SK-N-SH (cell line): ENCODE measurements around the gene BDNF. TPM values are rescaled to one million over a fixed set of nuclear protein-coding genes. Genes with fewer than 3 reads are reported as not detected.

Experiments used
- CTCF ChIA-PET: fragments of 300-600, 350-600 bp; formaldehyde crosslinking; extraction: SDS; loops from one replicate; lab custom pipeline; 2021; lab: Yijun Ruan, JAX
- POLR2A ChIA-PET: fragments of 350-600 bp; sonication (Branson Sonifier 250); formaldehyde crosslinking; extraction: SDS; loops from one replicate; lab custom pipeline; 2020; ENCODE audit warnings: antibody characterized with exemption, inconsistent platforms; lab: Yijun Ruan, JAX
- DNase-seq: peaks from one replicate; pipeline ENCODE4 v3.0.0; 2012
- H2AFZ ChIP-seq: fragments of 200-600 bp; sonication (generic); 2 replicates; pipeline ENCODE4 v1.8.1; 2016; ENCODE audit warnings: antibody characterized with exemption, mild to moderate bottlenecking, low read depth
- H3F3A ChIP-seq: fragments of 200-600 bp; sonication (generic); replicated peaks from 2 replicates; pipeline ENCODE3; 2016; ENCODE audit warnings: antibody characterized with exemption, mild to moderate bottlenecking; ENCODE audit not compliant: insufficient read depth
- H3K27ac ChIP-seq, 2 experiments: fragments of 200-500 bp in 1 of 2; fragments of 200-600 bp in 1 of 2; sonication (Bioruptor generic) in 1 of 2; sonication (generic), shearing (Covaris generic) in 1 of 2; 2 replicates each; pipeline versions ENCODE4 v1.5.1 to v1.6.1; 2014 to 2016; ENCODE audit warnings: low read depth in 2 of 2, inconsistent platforms in 1 of 2, low read length in 1 of 2, mild to moderate bottlenecking in 1 of 2, mixed read lengths in 1 of 2
- H3K27me3 ChIP-seq: fragments of 200-600 bp; sonication (generic), shearing (Covaris generic); 2 replicates; pipeline ENCODE4 v1.6.1; 2016; ENCODE audit warnings: mixed run types; ENCODE audit not compliant: insufficient read depth
- H3K36me3 ChIP-seq, 2 experiments: fragments of 200-500 bp in 1 of 2; fragments of 200-600 bp in 1 of 2; sonication (Bioruptor generic) in 1 of 2; sonication (generic) in 1 of 2; replicated peaks in 1 of 2; 2 replicates each; pipeline versions ENCODE3 to v1.5.1; 2014 to 2016; ENCODE audit warnings: low read length in 1 of 2, mild to moderate bottlenecking in 1 of 2; ENCODE audit not compliant: insufficient read depth in 2 of 2, control insufficient read depth in 1 of 2
- H3K4me1 ChIP-seq, 2 experiments: fragments of 200-500 bp in 1 of 2; fragments of 200-600 bp in 1 of 2; sonication (Bioruptor generic) in 1 of 2; sonication (generic), shearing (Covaris generic) in 1 of 2; 2 replicates each; pipeline versions ENCODE4 v1.5.1 to v1.6.1; 2014 to 2016; ENCODE audit warnings: low read depth in 1 of 2, low read length in 1 of 2, mixed run types in 1 of 2; ENCODE audit not compliant: insufficient read depth in 2 of 2, control insufficient read depth in 1 of 2
- H3K4me2 ChIP-seq: fragments of 200-600 bp; sonication (generic), shearing (Covaris generic); 2 replicates; pipeline ENCODE4 v1.6.1; 2017; ENCODE audit warnings: mixed run types
- H3K4me3 ChIP-seq, 2 experiments: fragments of 200-500 bp in 1 of 2; fragments of 200-600 bp in 1 of 2; sonication (Bioruptor generic) in 1 of 2; sonication (generic), shearing (Covaris generic) in 1 of 2; 2 replicates each; pipeline versions ENCODE4 v1.5.1 to v1.8.1; 2014 to 2016; ENCODE audit warnings: low read depth in 2 of 2, inconsistent platforms in 1 of 2, low read length in 1 of 2, mild to moderate bottlenecking in 1 of 2, mixed read lengths in 1 of 2, moderate library complexity in 1 of 2
- H3K79me2 ChIP-seq: fragments of 200-600 bp; sonication (generic); 2 replicates; pipeline ENCODE4 v1.8.1; 2017; ENCODE audit warnings: mild to moderate bottlenecking; ENCODE audit not compliant: insufficient read depth
- H3K9ac ChIP-seq: fragments of 200-600 bp; sonication (generic); 2 replicates; pipeline ENCODE4 v1.6.1; 2017; ENCODE audit warnings: mixed run types
- H3K9me2 ChIP-seq: fragments of 200-600 bp; sonication (generic); 2 replicates; pipeline ENCODE4 v1.6.1; 2017; ENCODE audit warnings: mixed run types
- H3K9me3 ChIP-seq: fragments of 200-600 bp; sonication (generic); 2 replicates; pipeline ENCODE4 v1.6.1; 2017; ENCODE audit warnings: mixed run types, mild to moderate bottlenecking, moderate library complexity
- H4K20me1 ChIP-seq: fragments of 200-600 bp; sonication (generic); 2 replicates; pipeline ENCODE4 v1.6.1; 2017; ENCODE audit warnings: mild to moderate bottlenecking, mixed run types; ENCODE audit not compliant: insufficient read depth
- CHD2 ChIP-seq: fragments of 150-350 bp; IDR thresholded peaks from 2 replicates; pipeline ENCODE4 v1.6.1; 2018; ENCODE audit warnings: low read length; ENCODE audit not compliant: partially characterized antibody
- CTCF ChIP-seq: fragments of 200-600 bp; sonication (generic); IDR thresholded peaks from 2 replicates; pipeline ENCODE4 v1.6.1; 2017; ENCODE audit warnings: antibody characterized with exemption, mild to moderate bottlenecking, moderate library complexity
- ELF1 ChIP-seq: IDR thresholded peaks from 2 replicates; pipeline ENCODE4 v1.4.0; 2012
- EP300 ChIP-seq, 2 experiments: IDR thresholded peaks; 2 replicates each; pipeline versions ENCODE4 v1.4.0 to v1.6.1; 2012; ENCODE audit warnings: borderline replicate concordance in 1 of 2, low read depth in 1 of 2, low read length in 1 of 2
- EZH2phosphoT487 ChIP-seq: fragments of 200-600 bp; sonication (generic); IDR thresholded peaks from 2 replicates; pipeline ENCODE4 v1.6.1; 2017; ENCODE audit warnings: low read depth, mixed run types, mild to moderate bottlenecking, antibody characterized with exemption, moderate library complexity, borderline replicate concordance
- FOSL2 ChIP-seq: IDR thresholded peaks from 2 replicates; pipeline ENCODE4 v1.4.0; 2012; ENCODE audit warnings: low read depth, mild to moderate bottlenecking, moderate library complexity, borderline replicate concordance
- FOXM1 ChIP-seq: IDR thresholded peaks from 2 replicates; pipeline ENCODE4 v1.4.0; 2012; ENCODE audit warnings: low read depth, mild to moderate bottlenecking
- GATA2 ChIP-seq: sonication (generic); formaldehyde crosslinking; IDR thresholded peaks from 2 replicates; pipeline ENCODE4 v1.5.0; 2020; ENCODE audit warnings: mild to moderate bottlenecking, missing genetic modification reagents
- MAX ChIP-seq: IDR thresholded peaks from 2 replicates; pipeline ENCODE4 v1.4.0; 2012; ENCODE audit warnings: low read depth
- MEF2A ChIP-seq: IDR thresholded peaks from 2 replicates; pipeline ENCODE4 v1.4.0; 2012; ENCODE audit warnings: low read depth, borderline replicate concordance
- PBX3 ChIP-seq: IDR thresholded peaks from 2 replicates; pipeline ENCODE4; 2012
- RAD21 ChIP-seq: IDR thresholded peaks from 2 replicates; pipeline ENCODE4 v1.6.1; 2012; ENCODE audit warnings: mild to moderate bottlenecking, low read length
- REST ChIP-seq: IDR thresholded peaks from 2 replicates; pipeline ENCODE4 v1.6.1; 2012; ENCODE audit warnings: mild to moderate bottlenecking, low read depth, low read length, moderate library complexity
- SIN3A ChIP-seq: IDR thresholded peaks from 2 replicates; pipeline ENCODE4 v1.6.1; 2012; ENCODE audit warnings: low read depth, mild to moderate bottlenecking, low read length, moderate library complexity, borderline replicate concordance
- SMC3 ChIP-seq: IDR thresholded peaks from 2 replicates; pipeline ENCODE4 v1.6.1; 2012; ENCODE audit warnings: low read depth, low read length, improper control_type of control experiment
- TAF1 ChIP-seq: IDR thresholded peaks from 2 replicates; pipeline ENCODE4 v1.6.1; 2012; ENCODE audit warnings: low read depth, mild to moderate bottlenecking, low read length, moderate library complexity, borderline replicate concordance
- USF1 ChIP-seq: IDR thresholded peaks from 2 replicates; pipeline ENCODE4 v1.4.0; 2012; ENCODE audit warnings: low read depth, borderline replicate concordance
- YY1 ChIP-seq: IDR thresholded peaks from 2 replicates; pipeline ENCODE4 v1.4.0; 2012; ENCODE audit warnings: low read depth, mild to moderate bottlenecking
- ZBTB33 ChIP-seq: IDR thresholded peaks from 2 replicates; pipeline ENCODE4 v1.4.0; 2012; ENCODE audit warnings: low read depth, borderline replicate concordance
- WGBS: methylation state at CpG from one replicate; pipeline ENCODE4 v1.1.6; 2017; ENCODE audit warnings: low lambda C conversion rate; 5-methylcytosine and 5-hydroxymethylcytosine counted together
- polyA plus RNA-seq, 3 experiments: library from polyadenylated mRNA; depleted of rRNA; stranded (reverse); fragments of >200 nt; gene quantifications; 2 replicates each; pipeline ENCODE4 v1.2.3, GENCODE V29; 2012

The BDNF gene
- polyA plus RNA-seq, 1 of the 3 experiments (the other 2 are of a cell fraction), result 21.3 TPM

GRCh38 chr11:27716216-27716615, 16.0 kb upstream of the BDNF start:
- H3K27me3 ChIP-seq, result peaks cover 3% of the 10 kb centered on the region; the same call in 1 of the 2 replicates

More at GRCh38 chr11:27716216-27716615, 16.0 kb upstream of the BDNF start:
- Histone ChIP-seq H2AFZ (no peak overlapping the region), H3K36me3 (no peaks in the 10 kb centered on the region), H3K9me2 (no peaks in the 10 kb centered on the region), H3K4me3 (no peak overlapping the region), H3K79me2 (no peaks in the 10 kb centered on the region), H3K9ac (no peak overlapping the region), H3K27ac (no peak overlapping the region), H4K20me1 (no peaks in the 10 kb centered on the region), H3K9me3 (no peaks in the 10 kb centered on the region), H3K4me1 (peaks cover 5% of the 10 kb centered on the region in 2 experiments; a peak in 3 of 4 replicates), H3K4me2 (no peak overlapping the region), H3F3A (peaks cover 14% of the 10 kb centered on the region)
- 91% methylated on average over 2 of the region's 2 CpGs for WGBS
- TF ChIP-seq SMC3, result no peak
- TF ChIP-seq TAF1, result no peak
- TF ChIP-seq CHD2, result no peak
- TF ChIP-seq FOXM1, result no peak
- no peak for TF ChIP-seq CTCF
- no peak for TF ChIP-seq USF1
- no peak for TF ChIP-seq RAD21
- TF ChIP-seq SIN3A, result no peak
- no peak for TF ChIP-seq MAX
- no peak for TF ChIP-seq FOSL2
- no peak for TF ChIP-seq REST
- TF ChIP-seq ZBTB33, result no peak
- no peak for TF ChIP-seq MEF2A
- no peak for TF ChIP-seq ELF1
- no peak for TF ChIP-seq GATA2 (CRISPR knock-in tag)
- no peak for TF ChIP-seq EZH2phosphoT487
- TF ChIP-seq YY1, result no peak
- no peak for TF ChIP-seq PBX3
- TF ChIP-seq EP300 (IDR thresholded peaks at IDR 0.05; ENCODE audit: borderline replicate concordance in 1 of 2, low read depth in 1 of 2, low read length in 1 of 2), result no peak
- POLR2A ChIA-PET, result no interaction called here
- CTCF ChIA-PET, result interaction anchor here (0.6 to 14.0 kb wide), 13 partner anchors 13 to 1416 kb away, joined by 3 to 243 read pairs (median 4); partner anchors contain the start of gene BDNF
- no peak for DNase-seq
